GM18519 (cell line): Measurements from ENCODE around the gene PITPNB.

Experiments
- ATAC-seq: cut with Tn5 transposase; IDR thresholded peaks from one replicate; pipeline ENCODE4 v1.9.1; 2021; ENCODE audit warnings: mild to moderate bottlenecking, moderate library complexity; ENCODE audit not compliant: unreplicated experiment, low FRiP score

PITPNB gene

DNA sequence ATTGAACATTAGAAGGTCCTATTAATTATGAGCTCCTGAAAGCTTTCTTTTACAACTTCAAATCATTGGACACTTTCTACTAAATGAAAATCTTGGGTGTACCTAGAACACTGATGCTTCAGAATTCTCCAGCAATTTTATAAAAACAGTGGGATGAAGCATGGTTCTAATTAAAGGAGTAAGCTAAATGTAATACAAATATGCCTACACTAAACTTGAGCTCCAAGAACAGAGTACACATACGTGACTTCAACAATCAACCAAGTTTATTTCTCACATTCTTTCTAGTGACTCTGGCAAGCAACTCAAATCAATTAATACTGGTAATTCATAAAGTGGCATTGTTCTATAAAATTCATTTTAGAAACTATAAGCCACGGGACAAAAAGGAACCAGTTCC is 55.5 kb downstream of the PITPNB start:
- ATAC-seq, result no peak

DNA sequence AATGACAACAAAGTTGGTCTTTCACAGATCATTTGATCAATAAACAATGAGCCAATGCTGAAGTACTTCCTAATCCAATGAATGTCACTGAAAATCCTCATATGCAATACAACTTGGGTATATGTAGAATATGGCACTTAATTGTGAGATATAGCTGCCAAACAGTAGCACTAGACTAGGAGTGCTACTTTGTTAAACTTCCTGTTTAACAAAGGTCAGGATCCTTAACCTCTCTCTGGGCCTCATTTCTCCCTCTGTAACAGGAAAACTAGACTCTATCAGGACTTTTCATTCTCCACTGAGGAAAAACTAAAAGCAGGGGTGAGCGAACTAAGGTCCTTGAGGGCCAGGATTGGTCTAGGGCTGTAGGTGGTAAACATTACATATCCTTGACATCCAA is 56.1 kb downstream of the PITPNB start:
- ATAC-seq, result no peak

DNA sequence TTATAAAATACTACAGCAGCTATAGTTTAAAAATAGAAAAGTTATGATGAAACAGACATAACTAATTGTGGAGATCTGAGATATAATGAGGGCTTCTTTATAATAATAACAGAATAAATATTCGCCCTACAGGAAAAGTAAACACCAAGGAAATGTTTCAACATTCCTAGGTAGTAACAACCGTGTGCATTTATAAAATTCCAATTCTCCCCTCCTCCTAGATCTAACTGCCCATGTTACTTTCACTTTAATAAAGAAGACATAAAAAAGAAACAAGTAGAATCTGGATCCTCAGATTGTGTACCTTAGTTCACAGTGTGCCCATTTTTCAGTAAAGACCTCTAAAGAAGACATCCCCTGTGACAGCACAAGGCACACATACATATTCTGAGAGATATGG is 59.7 kb downstream of the PITPNB start:
- no peak for ATAC-seq

DNA sequence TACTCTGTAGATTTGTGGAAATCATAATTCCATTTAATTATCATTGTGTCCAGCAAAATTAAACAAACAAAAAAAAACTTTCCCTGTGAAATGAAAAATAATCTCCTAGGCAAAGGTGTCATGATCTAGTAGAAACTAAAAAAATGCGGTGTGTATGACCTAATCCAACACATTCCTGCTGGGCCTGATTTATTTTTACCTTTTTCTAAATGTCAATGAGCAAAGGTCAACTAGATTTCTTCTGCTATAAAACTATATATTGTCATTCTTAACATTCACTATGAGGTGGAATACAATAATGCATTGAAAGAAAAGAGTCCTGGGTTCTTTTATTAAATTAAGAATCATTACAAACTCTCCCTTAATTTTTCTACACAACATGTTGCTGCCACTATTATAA is 60.4 kb downstream of the PITPNB start:
- ATAC-seq, result no peak

DNA sequence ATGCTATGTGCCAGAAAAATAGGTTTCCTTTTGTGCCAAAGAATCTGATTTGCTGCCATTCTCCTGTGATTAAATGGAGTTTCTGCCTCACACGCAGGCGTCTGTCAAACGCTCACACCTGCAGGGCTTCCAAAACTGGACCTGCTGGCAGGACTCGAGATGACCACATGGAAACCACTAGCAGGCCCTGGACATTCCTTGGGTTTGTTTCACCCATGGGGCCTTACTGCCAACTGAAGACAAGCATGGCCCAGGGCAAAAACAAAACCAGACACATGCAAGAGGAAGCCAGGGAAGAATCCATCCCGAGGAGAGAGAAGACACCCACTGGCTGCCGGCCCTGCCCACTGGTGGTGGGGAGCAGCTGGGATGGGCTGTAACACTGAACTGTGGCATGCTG is 61.6 kb downstream of the PITPNB start:
- no peak for ATAC-seq

DNA sequence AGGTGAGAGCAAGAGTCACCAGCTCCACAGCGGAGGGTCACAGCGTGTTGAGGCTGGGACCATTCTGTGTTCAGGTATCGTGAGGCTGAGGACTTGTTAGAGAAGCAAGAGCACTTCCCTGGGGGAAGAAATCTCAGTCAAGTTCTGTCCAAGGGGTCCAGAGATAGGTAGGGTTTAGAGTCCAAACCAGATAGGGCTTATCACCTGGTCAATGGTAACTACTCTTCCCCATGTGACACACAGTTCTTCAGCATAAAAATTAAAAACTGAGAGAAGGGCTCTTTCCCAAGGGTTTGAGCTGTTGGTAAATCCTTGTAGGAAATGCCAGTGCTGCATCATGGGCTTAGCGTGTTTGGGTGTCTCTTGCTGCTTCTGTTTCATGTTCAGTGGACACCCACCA is 62.7 kb downstream of the PITPNB start:
- no peak for ATAC-seq

DNA sequence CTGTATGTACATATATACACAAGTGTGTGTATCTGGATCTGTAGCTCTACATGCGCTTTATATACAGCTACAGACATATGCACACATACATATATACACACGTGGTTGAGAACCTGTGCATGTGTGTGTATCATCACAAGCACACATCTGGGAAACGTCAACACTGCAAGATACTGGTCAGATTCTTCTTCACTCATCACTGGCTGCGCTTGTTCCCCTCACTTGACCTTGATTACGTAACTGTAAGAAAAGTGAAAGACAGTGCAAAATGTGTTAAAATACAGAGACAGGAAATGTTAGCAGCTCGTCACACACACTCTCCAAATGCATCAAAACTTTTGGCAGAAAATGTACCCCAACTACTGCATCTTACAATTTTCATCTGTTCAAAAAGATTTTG is 65.6 kb downstream of the PITPNB start:
- ATAC-seq, result no peak

DNA sequence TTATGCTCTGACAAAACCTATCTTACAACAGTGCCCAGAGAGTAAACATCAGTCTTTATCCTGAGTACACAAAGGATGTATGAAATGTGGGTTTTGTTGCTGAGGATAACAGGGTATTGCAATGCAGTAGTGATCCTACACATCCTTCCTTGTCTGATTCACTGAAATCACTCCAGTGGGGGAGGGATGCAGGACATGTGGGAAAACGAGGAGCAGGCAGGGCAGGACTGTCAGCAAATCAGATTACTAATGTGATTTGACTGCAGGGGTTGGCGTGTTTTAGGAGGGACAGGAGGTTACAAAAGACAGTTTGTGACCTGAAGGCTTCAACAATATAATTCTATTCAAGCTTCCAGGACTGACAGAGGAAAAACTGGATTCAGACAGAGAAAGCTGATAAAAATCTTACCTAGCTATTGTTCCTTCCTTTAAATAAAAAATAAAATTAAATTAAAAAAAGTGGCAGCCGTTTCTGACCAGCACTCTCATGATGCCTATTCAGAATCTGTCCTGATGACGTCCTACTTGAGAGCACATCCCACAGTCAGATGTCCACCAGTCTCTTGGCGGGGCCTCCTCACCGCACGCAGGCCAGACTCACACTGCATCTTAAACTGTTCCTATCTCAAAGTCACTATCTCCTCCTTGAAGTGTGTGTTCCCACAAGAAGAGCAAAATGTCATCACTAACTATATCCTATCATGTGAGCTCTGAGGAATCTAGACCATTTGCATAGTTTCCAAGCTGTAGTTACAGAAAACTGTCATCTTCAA is 66.9 kb downstream of the PITPNB start:
- no peak for ATAC-seq

DNA sequence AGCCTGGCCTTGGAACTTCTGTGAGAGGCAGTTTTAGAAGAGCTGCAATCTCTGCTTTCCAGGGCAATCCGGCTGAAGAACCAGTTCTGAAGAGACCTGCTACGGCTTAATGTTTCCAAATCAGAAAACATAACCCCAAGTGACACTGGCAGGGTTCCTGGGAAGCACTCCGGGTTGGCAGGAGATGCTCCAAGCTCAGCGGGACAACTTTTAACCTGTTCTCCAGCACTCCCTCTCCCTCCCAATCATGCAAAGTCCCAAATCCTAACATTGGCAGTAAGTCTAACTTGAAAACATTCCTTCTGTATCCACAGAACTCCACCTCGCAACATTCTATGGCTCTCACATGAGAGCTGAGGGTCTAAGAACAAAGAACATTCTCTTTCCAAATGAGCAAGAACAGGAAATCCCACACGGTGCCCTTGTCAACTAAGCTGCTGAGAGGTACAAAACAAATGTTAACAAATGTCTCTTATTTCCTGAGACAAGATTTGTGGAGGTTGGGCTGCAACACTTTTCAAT is 69.0 kb downstream of the PITPNB start:
- ATAC-seq, result no peak

DNA sequence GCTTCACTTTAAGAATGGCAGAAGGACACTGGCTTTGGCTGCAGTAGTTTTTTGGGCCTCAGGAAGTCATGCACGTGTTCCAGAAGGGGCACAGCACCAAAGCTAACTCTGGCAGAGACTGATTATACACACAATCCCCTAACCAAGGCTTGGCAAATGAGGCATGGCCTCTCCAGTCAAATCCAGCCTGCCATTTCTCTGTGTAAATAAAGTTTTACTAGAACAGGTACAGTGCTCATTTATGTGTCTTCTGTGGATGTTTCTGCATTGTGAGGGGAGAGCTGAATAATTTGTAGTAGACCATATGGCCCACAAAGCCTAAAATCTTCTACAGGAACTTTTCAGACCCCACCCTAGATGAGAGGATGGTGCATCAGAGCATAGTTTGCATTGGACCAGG is 71.1 kb downstream of the PITPNB start:
- no peak for ATAC-seq

DNA sequence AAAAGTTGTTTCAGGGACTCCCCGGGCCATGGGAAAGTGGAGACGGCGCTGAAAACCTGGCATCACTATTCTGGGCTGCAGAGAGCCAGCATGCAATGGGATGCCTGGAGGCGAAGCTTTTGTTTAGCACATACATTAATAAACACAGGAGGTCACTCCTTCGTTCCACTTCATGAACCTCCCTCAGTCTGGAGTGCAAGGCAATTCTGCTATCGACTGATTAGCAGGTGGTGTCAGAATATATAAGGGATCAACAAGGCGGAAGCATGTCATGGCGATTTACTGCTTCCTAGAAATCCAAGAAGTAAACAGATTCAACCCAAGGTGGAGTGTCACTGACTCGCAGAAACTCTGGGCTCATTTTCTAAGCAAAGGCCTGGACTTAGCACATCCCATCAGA is 72.1 kb downstream of the PITPNB start:
- no peak for ATAC-seq

DNA sequence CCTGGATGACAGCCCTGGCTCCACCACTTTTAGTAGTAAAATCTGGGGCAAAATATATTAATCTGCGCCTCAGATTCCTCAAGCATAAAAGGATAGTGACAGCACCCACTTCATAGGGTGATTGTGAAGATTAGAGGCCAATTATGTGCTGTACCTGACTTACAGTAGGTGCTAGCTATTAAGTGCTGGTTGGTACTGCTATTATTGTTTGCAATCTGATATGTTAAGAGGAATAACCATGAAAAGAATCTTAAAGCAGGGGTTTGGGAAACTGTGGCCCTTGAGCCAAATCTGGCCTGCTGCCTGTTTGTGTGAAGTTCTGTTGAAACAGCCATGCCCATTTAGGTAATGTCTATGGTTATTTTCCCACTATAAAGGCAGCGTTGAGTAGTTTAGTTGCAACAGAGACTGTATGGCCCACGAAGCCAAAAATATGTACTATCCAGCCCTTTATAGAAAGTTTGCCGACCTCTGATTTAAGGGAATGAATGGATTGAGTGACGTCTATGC is 72.8 kb downstream of the PITPNB start:
- no peak for ATAC-seq

DNA sequence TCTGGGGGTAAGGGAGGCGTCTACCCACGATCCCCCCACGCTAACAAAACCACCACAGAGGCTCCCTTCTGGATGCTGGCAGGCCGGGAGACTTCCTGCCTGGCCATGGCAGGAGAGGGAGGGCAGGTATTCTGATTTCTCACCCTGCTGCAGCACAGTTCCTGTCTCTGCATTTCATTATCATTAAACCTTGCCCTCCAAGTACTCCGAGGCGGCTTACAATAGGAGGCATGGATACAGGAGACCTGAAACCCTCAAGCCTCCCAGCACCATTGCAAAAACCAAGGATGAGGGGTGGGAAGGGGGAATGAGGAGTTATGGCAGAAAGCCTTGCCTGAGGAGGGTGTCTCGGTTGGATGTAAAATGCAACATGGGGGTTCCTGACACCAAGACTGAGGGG is 73.4 kb downstream of the PITPNB start:
- ATAC-seq, result no peak

DNA sequence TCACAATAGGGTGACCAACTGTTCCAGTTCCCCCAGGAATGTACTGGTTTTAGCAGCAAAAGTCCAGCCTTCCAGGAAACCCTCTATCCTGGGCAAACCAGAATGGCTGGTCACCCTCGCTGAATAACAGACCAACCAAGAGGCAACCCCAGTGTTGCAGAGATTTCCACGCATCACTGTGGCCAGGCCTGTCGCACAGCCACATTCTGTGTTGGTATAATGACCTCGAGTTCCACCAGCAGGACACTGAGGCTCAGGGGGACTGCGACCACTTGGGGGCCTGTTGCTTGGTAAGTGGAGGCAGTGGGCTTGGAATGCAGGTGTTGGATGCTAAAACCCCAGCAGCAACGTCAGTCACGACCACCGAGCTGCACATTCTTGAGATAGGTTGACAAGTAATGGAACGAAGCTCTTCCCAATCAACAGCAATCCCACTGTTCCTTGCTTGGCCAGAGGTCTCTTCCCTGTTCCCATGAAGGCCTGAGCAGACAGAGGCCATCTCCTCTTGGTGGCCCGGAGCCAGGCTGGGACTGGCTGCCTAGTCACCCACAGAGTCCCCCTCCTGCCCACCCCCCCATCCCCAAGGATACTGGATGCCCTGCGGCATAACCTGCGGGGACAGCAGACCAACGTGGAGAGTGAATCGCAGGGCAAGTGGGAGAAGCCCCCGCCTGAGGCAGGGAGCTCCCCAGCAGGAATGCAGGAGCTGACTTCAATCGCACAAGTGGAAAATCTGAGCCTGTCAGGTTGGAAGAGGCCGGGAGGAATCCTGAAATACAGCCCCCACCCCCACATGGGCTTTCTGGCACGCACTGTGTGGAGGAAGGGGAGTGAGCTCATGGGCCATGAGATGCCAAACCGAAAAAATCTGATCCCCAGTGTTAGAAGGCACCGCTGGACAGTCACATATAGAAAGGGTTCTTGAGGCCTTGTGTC is 74.1 kb downstream of the PITPNB start:
- ATAC-seq, result no peak

DNA sequence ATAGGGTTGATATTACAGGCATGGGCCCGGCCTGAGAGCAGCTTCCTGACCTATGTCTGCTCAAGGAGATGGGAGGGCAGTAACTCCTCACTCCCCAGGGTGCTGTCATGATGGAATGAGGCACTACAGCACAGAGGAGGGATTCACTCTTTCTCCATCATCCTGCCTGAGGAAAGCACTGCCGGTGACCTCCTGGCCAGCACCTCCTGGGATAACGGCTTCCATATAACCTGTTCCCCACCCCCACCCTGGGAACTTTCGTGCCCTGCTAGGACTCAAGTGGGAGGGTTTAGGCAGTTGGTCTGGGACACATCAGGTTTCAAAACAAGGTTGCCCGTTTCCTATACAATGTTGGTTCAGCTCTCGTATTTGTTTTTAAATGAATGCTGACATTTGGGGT is 74.8 kb downstream of the PITPNB start:
- no peak for ATAC-seq

DNA sequence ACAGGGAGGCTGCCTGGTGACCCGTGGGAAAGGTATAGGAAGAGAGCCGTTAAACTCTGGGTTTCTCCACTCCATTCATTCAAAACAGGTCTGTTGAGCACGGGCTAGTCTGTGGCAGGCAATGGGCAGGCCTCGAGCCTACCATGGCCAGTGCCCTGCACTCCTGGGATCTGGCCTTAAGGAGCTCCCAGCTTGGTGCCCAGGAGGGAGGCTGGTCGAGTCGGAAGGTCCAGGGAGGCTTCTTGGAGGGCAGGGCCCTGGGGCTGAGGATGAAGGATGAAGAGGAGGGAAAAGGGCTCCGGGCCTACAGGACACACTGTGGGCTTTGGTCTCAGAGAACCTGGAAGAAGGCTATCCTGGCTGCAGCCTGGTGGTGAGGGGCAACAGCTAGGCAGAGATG is 75.6 kb downstream of the PITPNB start:
- ATAC-seq, result no peak

DNA sequence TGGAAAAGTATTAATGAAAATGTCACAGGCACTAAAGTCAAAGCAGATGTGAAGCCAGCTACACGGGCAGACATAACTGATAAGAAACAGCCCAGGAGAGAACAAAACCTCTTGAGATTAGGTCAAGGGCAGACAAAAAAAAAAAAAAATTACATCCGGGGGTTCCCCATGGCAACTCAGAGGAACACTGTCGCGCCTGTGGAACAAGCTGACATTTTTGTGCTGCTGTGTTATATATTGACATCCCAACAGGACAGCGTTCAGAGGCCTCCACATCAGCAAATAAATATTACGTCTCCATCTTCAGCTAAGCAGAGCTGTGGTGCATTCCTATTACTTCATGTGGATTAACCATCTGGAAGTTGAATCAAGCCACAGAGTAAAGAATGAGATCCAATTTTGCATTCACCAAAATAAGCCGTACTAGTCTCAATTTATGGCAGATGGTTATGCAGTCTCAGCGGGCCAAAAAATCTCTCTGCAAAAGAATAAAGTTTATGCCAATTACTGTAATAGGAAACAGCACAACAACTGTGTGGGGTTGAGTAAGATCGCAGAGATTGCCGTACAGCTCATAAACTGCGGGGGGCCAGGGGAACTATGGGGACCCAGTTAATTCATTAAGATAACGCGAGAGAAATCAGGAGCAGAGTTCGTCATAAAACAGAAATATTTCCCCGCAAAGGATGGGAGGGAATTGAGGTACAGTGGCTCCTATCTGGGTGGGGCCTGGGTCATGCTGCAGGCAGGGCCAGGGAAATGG is 76.2 kb downstream of the PITPNB start:
- no peak for ATAC-seq

DNA sequence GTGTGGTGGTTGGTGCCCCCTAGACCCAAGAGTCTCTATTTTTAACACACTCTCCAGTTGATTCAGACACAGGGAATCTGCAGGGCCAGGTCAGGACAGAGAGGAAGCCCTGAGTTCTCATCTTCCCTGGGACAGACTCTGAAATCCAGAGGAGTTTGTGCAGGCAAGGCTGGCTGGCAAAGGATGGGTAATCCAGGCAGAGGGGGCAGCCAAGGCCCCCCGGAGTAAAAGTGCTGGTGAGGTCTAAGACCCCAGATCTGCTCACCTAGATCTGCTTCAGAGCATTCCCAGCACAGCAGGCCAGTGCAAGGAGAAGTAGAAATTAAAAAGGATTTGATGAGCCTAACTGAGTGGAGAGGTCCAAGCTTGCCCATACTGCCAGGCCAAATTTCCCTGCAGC is 76.9 kb downstream of the PITPNB start:
- ATAC-seq, result no peak

DNA sequence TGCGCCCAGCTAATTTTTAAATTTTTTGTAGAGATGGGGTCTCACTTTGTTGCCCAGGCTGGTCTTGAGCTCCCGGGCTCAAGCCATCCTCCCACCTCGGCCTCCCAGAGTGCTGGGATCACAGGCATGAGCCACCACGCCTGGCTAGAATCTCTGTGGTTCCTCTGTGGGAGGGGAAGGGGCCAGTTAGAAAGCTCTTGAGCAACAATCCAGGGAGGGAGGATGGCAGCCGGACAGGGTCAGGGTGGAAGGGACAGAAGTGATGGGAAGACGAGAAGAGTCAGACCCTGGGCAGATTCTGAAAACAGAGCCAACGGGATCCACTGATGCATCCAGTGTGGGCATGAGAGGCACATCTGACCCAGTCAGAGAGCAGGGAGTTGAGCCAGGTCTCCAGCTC is 78.6 kb downstream of the PITPNB start:
- ATAC-seq, result no peak

DNA sequence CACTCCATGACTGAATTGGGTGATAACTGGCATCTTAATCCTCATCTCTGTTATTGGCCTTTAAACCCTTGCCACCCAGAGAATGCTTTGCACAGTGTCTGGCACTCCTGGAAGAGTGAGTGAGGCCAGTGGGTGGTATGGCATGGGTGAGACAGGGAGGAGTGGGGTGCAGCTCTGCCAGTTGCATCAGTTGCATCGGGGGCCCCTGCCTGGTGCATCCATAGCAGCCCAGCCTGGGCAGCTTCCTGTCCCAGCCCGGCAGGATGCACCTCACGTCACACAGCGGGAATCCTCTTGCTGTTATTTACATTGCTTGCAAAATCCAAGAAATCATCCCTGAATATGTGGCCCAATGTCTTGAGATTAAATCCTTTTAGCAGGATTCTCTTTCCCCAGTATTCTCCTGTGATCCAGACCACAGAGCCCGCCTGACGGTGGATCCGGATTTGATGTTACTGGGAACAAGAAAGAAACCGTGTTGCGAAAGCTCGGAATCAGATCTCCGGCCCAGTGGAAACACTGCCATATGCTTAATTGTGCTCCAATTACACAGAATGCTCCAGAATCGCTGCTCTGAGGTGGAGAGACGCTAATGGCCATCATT is 79.9 kb downstream of the PITPNB start:
- ATAC-seq, result no peak
